Ascending aorta (tissue), 2 donors: ENCODE results near the gene ATP4A. TPM values are rescaled to one million over a fixed set of nuclear protein-coding genes. Genes with fewer than 3 reads are reported as not detected.

Source experiments
- DNase-seq, 2 donors: peaks; one replicate each; pipeline ENCODE4 v3.0.0-alpha.2; 2019; ENCODE audit warnings: low spot score in 2 of 2
- H3K27ac ChIP-seq, 2 donors: fragments of 200-600 bp; sonication (generic); one replicate each; pipeline ENCODE4 v1.5.1; 2016 to 2017; ENCODE audit warnings: mild to moderate bottlenecking in 1 of 2
- H3K27me3 ChIP-seq: fragments of 200-600 bp; sonication (generic); one replicate; pipeline ENCODE4 v1.5.1; 2017
- H3K36me3 ChIP-seq, 2 donors: fragments of 200-600 bp; sonication (generic); one replicate each; pipeline ENCODE4 v1.5.1; 2016
- H3K4me1 ChIP-seq, 2 donors: fragments of 200-600 bp; sonication (generic); one replicate each; pipeline ENCODE4 v1.5.1; 2016 to 2017; ENCODE audit warnings: mild to moderate bottlenecking in 1 of 2
- H3K4me3 ChIP-seq, 2 donors: fragments of 200-600 bp; sonication (generic); one replicate each; pipeline ENCODE4 v1.5.1; 2016 to 2017; ENCODE audit warnings: mild to moderate bottlenecking in 1 of 2
- H3K9me3 ChIP-seq, 2 donors: fragments of 200-600 bp; sonication (generic); one replicate each; pipeline ENCODE4 v1.5.1; 2016
- CTCF ChIP-seq, 3 experiments: fragments of 200-600 bp in 2 of 3; fragments of 450-650 bp in 1 of 3; sonication (generic) in 2 of 3; IDR thresholded peaks; one replicate each; pipeline ENCODE4 v1.5.1; 2016 to 2019; ENCODE audit warnings: antibody characterized with exemption in 3 of 3, mild to moderate bottlenecking in 1 of 3, moderate library complexity in 1 of 3
- intact Hi-C: fragments of 100-400 bp; cut with DNase I; formaldehyde crosslinking; loops from one replicate; pipeline ENCODE4 v1.15.1; 2023
- total RNA-seq: library from RNA; depleted of rRNA; stranded (reverse); fragments of >200 nt; gene quantifications from one replicate; pipeline ENCODE4 v1.1.0, GENCODE V29; 2016

Gene ATP4A
- total RNA-seq, 1 donor from 2014 or later: not detected

- Histone ChIP-seq H3K4me3 (no peak overlapping the region), H3K9me3 (no peaks in the 10 kb centered on the region), H3K27me3 (no peaks in the 10 kb centered on the region), H3K4me1 (no peaks in the 10 kb centered on the region), H3K27ac (no peak overlapping the region), H3K36me3 (no peaks in the 10 kb centered on the region)
- TF ChIP-seq CTCF (IDR thresholded peaks at IDR 0.05): no peak
- DNase-seq: no peak
- intact Hi-C loops: no loop called here
Observed at GRCh38 chr19:35514282-35514809, 49.1 kb downstream of the ATP4A start.

- no peaks in the 10 kb centered on the region for H3K27me3 ChIP-seq
- no peaks in the 10 kb centered on the region for H3K36me3 ChIP-seq
- intact Hi-C loops: no loop called here
- H3K4me3 ChIP-seq: no peak within 1 kb of the TSS
- TF ChIP-seq CTCF (IDR thresholded peaks at IDR 0.05): no peak
- DNase-seq: no peak
- H3K27ac ChIP-seq: no peak within 1 kb of the TSS
- no peaks in the 10 kb centered on the region for H3K9me3 ChIP-seq
- no peaks in the 10 kb centered on the region for H3K4me1 ChIP-seq
Observed at GRCh38 chr19:35513628-35514281, 49.7 kb downstream of the ATP4A start, which contains the start of gene DMKN. Gene DMKN, minus strand, starts transcription at chr19:35513649. Its CDS starts 174 bp downstream, at chr19:35513475.

- intact Hi-C loops: no loop called here
- TF ChIP-seq CTCF (IDR thresholded peaks at IDR 0.05): no peak
- Histone ChIP-seq H3K4me1 (no peaks in the 10 kb centered on the region), H3K36me3 (no peaks in the 10 kb centered on the region), H3K27me3 (no peaks in the 10 kb centered on the region), H3K27ac (no peak overlapping the region), H3K4me3 (no peak overlapping the region), H3K9me3 (no peaks in the 10 kb centered on the region)
- no peak for DNase-seq
Observed at GRCh38 chr19:35512831-35513627, 50.4 kb downstream of the ATP4A start.

GRCh38 chr19:35511337-35511736 is 52.1 kb downstream of the ATP4A start:
- no peaks in the 10 kb centered on the region for H3K27me3 ChIP-seq
- H3K9me3 ChIP-seq: no peaks in the 10 kb centered on the region
- no peak for DNase-seq
- no peak overlapping the region for H3K27ac ChIP-seq
- no peak overlapping the region for H3K4me3 ChIP-seq
- no peaks in the 10 kb centered on the region for H3K36me3 ChIP-seq
- no peaks in the 10 kb centered on the region for H3K4me1 ChIP-seq
- no peak for TF ChIP-seq CTCF (IDR thresholded peaks at IDR 0.05)
- intact Hi-C loops: loop anchor here (2.0 kb wide), 1 partner anchor 33 kb away; the partner anchor contains the start of gene TMEM147

- H3K27ac ChIP-seq: peak overlapping the region in 1 of 2 donors; percentile 46
- no peaks in the 10 kb centered on the region for H3K27me3 ChIP-seq
- no peaks in the 10 kb centered on the region for H3K4me1 ChIP-seq
- H3K9me3 ChIP-seq: no peaks in the 10 kb centered on the region
- peak overlapping the region; percentile 49 to 67 for H3K4me3 ChIP-seq
- H3K36me3 ChIP-seq: no peaks in the 10 kb centered on the region
- TF ChIP-seq CTCF (IDR thresholded peaks at IDR 0.05): no peak
- intact Hi-C loops: loop anchor here (2.0 kb wide), 1 partner anchor 34 kb away; the partner anchor contains the start of gene TMEM147
- DNase-seq: no peak
Observed at GRCh38 chr19:35510626-35510964, 52.9 kb downstream of the ATP4A start.
